Neural cell (in vitro differentiated cells): ENCODE data around the gene ADARB1. TPM values are rescaled to one million over a fixed set of nuclear protein-coding genes. Genes with fewer than 3 reads are reported as not detected.

Experiments
- H2AFZ ChIP-seq: fragments of 200-600, 300-800 bp; sonication (generic), shearing (Covaris generic); 2 replicates; pipeline ENCODE4 v1.6.0; 2014; ENCODE audit warnings: low read depth, mild to moderate bottlenecking, antibody characterized with exemption, low read length, moderate library complexity
- H3F3A ChIP-seq: fragments of 200-600 bp; shearing (Covaris generic); 2 replicates; pipeline ENCODE4 v1.6.1; 2016; ENCODE audit warnings: mild to moderate bottlenecking, moderate library complexity, mixed read lengths, antibody characterized with exemption, low read length; ENCODE audit not compliant: insufficient read depth, poor library complexity, severe bottlenecking
- H3K27ac ChIP-seq: fragments of 200-600, 300-800 bp; sonication (generic), shearing (Covaris generic); 2 replicates; pipeline ENCODE4 v1.5.1; 2014; ENCODE audit warnings: mild to moderate bottlenecking, low read length, moderate library complexity
- H3K27me3 ChIP-seq: fragments of 300-800, 200-600 bp; sonication (generic), shearing (Covaris generic); 2 replicates; pipeline ENCODE4 v1.6.0; 2014; ENCODE audit warnings: mild to moderate bottlenecking, low read depth, low read length, moderate library complexity; ENCODE audit not compliant: insufficient read depth
- H3K36me3 ChIP-seq: fragments of 300-800, 200-600 bp; sonication (generic), shearing (Covaris generic); 2 replicates; pipeline ENCODE4 v1.5.1; 2014; ENCODE audit warnings: mild to moderate bottlenecking, antibody characterized with exemption, low read length, moderate library complexity; ENCODE audit not compliant: insufficient read depth
- H3K4me2 ChIP-seq: fragments of 300-800, 200-600 bp; sonication (generic), shearing (Covaris generic); 2 replicates; pipeline ENCODE4 v1.6.0; 2014; ENCODE audit warnings: mild to moderate bottlenecking, low read length
- H3K4me3 ChIP-seq: fragments of 300-800, 200-600 bp; sonication (generic), shearing (Covaris generic); 2 replicates; pipeline ENCODE4 v1.5.1; 2014; ENCODE audit warnings: mild to moderate bottlenecking, low read length, moderate library complexity
- H3K79me2 ChIP-seq: fragments of 200-600 bp; shearing (Covaris generic); replicated peaks from 2 replicates; pipeline ENCODE4 v1.6.0; 2014; ENCODE audit warnings: mild to moderate bottlenecking, low read length, moderate library complexity; ENCODE audit not compliant: insufficient read depth
- H3K9ac ChIP-seq: fragments of 300-800, 200-600 bp; sonication (generic), shearing (Covaris generic); 2 replicates; pipeline ENCODE4 v1.6.1; 2016; ENCODE audit warnings: mild to moderate bottlenecking, low read length, mixed read lengths
- H3K9me2 ChIP-seq: fragments of 200-600 bp; shearing (Covaris generic); 2 replicates; pipeline ENCODE4 v1.6.1; 2016; ENCODE audit warnings: mild to moderate bottlenecking, low read length, mixed read lengths; ENCODE audit not compliant: insufficient read depth
- H3K9me3 ChIP-seq: fragments of 200-600, 300-800 bp; sonication (generic), shearing (Covaris generic); 2 replicates; pipeline ENCODE4 v1.6.1; 2016; ENCODE audit warnings: mild to moderate bottlenecking, mixed run types, low read length, moderate library complexity, mixed read lengths
- H4K20me1 ChIP-seq: fragments of 200-600 bp; shearing (Covaris generic); 2 replicates; pipeline ENCODE4 v1.6.1; 2016; ENCODE audit warnings: mild to moderate bottlenecking, mixed run types; ENCODE audit not compliant: insufficient read depth
- EP300 ChIP-seq: fragments of 450-650 bp; conservative IDR thresholded peaks from 2 replicates; pipeline ENCODE4 v1.6.1; 2014; ENCODE audit warnings: antibody characterized with exemption, mild to moderate bottlenecking, moderate library complexity; ENCODE audit not compliant: poor library complexity, severe bottlenecking
- EZH2 ChIP-seq: fragments of 200-600, 300-800 bp; shearing (Covaris generic), sonication (generic); IDR thresholded peaks from 2 replicates; pipeline ENCODE4 v1.6.1; 2014; ENCODE audit warnings: antibody characterized with exemption, low read length, borderline replicate concordance, mild to moderate bottlenecking; ENCODE audit not compliant: insufficient read depth, poor library complexity, severe bottlenecking
- MXI1 ChIP-seq: fragments of 450-650 bp; conservative IDR thresholded peaks from 2 replicates; pipeline ENCODE4 v1.6.1; 2014; ENCODE audit warnings: antibody characterized with exemption, mild to moderate bottlenecking; ENCODE audit not compliant: poor library complexity, severe bottlenecking
- POLR2AphosphoS5 ChIP-seq: IDR thresholded peaks from 2 replicates; pipeline ENCODE4 v1.6.1; 2012
- RAD21 ChIP-seq: fragments of 450-650 bp; conservative IDR thresholded peaks from 2 replicates; pipeline ENCODE4 v1.6.1; 2014; ENCODE audit warnings: antibody characterized with exemption, mild to moderate bottlenecking, moderate library complexity
- SMC3 ChIP-seq: fragments of 450-650 bp; conservative IDR thresholded peaks from 2 replicates; pipeline ENCODE4 v1.6.1; 2014; ENCODE audit warnings: antibody characterized with exemption, mild to moderate bottlenecking, moderate library complexity; ENCODE audit not compliant: poor library complexity
- TAF1 ChIP-seq: IDR thresholded peaks from 2 replicates; pipeline ENCODE4 v1.6.1; 2012; ENCODE audit warnings: low read depth
- polyA plus RNA-seq: library from polyadenylated mRNA; depleted of rRNA; stranded (reverse); fragments of >200 nt; gene quantifications from 2 replicates; pipeline ENCODE4 v1.2.3, GENCODE V29; 2014
- TF ChIP-seq, protein P1 (sequence below): IDR thresholded peaks from 2 replicates; pipeline ENCODE4 v1.6.1; 2012; ENCODE audit warnings: borderline replicate concordance
- TF ChIP-seq, protein P2 (sequence below): fragments of 450-650 bp; IDR thresholded peaks from 2 replicates; pipeline ENCODE4 v1.5.1; 2014; ENCODE audit warnings: antibody characterized with exemption, mild to moderate bottlenecking, moderate library complexity; ENCODE audit not compliant: poor library complexity, severe bottlenecking

ADARB1 gene
- polyA plus RNA-seq, 1 donor from 2014 or later: 8.9 TPM

DNA sequence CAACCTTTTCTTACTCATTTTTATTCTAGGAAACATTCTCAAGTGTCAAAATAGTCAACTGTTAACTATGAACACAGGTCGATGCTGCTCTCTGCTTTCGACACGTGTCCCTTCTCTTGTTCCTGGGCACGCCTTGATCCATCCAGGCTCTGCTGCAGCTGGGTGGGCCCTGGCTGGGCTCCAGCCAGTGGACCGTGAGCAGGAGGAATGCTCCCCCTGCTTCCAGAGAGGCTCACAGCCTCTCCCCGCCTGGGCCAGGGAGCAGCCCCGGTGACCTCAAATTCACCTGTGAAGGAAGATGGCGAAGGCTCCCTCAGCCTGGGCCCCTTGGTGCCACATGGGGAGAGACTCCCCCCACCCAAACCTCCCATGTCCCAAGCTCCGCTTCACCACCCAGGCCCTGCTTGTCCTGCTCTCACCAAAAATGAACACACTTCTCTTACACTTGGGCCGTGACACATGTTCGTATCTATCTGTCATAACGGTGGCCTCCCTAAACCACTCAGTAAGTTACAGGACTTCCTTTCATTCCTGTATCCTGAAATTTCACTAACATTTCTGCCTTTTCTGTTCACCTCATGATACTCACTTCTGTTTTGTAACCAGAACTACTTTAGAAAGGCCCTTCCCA, 24.6 kb upstream of the ADARB1 start:
- Histone ChIP-seq H3K27me3 (no peaks in the 10 kb centered on the region), H4K20me1 (no peaks in the 10 kb centered on the region), H3K9ac (no peak overlapping the region), H3K4me2 (no peak overlapping the region), H3K9me3 (no peaks in the 10 kb centered on the region), H3K27ac (no peak overlapping the region), H2AFZ (no peak overlapping the region), H3K36me3 (no peaks in the 10 kb centered on the region), H3K4me3 (no peak overlapping the region), H3K79me2 (no peaks in the 10 kb centered on the region), H3K9me2 (no peaks in the 10 kb centered on the region), H3F3A (no peaks in the 10 kb centered on the region)
- TF ChIP-seq RAD21 (no peak), EP300 (no peak), POLR2AphosphoS5 (no peak), SMC3 (no peak), TAF1 (no peak), MXI1 (no peak), EZH2 (no peak)
- TF ChIP-seq, protein P1, sequence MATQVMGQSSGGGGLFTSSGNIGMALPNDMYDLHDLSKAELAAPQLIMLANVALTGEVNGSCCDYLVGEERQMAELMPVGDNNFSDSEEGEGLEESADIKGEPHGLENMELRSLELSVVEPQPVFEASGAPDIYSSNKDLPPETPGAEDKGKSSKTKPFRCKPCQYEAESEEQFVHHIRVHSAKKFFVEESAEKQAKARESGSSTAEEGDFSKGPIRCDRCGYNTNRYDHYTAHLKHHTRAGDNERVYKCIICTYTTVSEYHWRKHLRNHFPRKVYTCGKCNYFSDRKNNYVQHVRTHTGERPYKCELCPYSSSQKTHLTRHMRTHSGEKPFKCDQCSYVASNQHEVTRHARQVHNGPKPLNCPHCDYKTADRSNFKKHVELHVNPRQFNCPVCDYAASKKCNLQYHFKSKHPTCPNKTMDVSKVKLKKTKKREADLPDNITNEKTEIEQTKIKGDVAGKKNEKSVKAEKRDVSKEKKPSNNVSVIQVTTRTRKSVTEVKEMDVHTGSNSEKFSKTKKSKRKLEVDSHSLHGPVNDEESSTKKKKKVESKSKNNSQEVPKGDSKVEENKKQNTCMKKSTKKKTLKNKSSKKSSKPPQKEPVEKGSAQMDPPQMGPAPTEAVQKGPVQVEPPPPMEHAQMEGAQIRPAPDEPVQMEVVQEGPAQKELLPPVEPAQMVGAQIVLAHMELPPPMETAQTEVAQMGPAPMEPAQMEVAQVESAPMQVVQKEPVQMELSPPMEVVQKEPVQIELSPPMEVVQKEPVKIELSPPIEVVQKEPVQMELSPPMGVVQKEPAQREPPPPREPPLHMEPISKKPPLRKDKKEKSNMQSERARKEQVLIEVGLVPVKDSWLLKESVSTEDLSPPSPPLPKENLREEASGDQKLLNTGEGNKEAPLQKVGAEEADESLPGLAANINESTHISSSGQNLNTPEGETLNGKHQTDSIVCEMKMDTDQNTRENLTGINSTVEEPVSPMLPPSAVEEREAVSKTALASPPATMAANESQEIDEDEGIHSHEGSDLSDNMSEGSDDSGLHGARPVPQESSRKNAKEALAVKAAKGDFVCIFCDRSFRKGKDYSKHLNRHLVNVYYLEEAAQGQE: no peak
- TF ChIP-seq, protein P2, sequence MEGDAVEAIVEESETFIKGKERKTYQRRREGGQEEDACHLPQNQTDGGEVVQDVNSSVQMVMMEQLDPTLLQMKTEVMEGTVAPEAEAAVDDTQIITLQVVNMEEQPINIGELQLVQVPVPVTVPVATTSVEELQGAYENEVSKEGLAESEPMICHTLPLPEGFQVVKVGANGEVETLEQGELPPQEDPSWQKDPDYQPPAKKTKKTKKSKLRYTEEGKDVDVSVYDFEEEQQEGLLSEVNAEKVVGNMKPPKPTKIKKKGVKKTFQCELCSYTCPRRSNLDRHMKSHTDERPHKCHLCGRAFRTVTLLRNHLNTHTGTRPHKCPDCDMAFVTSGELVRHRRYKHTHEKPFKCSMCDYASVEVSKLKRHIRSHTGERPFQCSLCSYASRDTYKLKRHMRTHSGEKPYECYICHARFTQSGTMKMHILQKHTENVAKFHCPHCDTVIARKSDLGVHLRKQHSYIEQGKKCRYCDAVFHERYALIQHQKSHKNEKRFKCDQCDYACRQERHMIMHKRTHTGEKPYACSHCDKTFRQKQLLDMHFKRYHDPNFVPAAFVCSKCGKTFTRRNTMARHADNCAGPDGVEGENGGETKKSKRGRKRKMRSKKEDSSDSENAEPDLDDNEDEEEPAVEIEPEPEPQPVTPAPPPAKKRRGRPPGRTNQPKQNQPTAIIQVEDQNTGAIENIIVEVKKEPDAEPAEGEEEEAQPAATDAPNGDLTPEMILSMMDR: no peak

DNA sequence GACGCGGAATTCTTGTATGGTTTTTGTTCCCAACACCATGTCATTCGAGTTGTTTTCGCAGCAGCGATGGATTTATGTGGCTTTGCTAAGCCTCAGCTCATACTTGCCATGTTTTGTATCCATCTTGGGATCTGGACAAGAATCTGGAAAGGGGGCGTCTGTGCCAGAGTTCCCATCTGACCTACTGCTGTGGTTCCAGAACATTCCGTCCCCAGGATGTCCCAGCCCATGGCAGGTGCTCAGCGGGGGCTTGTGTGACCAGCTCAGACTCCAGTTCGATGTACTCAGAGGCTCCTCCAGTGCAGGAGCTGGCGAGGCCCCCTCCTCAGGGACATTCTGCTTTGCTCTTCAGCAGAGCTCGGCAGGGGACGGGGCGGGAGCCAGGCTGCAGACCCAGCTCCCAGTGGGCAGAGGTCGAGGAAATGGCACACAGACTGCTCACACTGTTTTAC, 24.0 kb upstream of the ADARB1 start:
- Histone ChIP-seq H3K9me3 (no peaks in the 10 kb centered on the region), H3K79me2 (no peaks in the 10 kb centered on the region), H3K9ac (no peak overlapping the region), H2AFZ (no peak overlapping the region), H3K4me2 (no peak overlapping the region), H3K27me3 (no peaks in the 10 kb centered on the region), H3K36me3 (no peaks in the 10 kb centered on the region), H3F3A (no peaks in the 10 kb centered on the region), H4K20me1 (no peaks in the 10 kb centered on the region), H3K9me2 (no peaks in the 10 kb centered on the region), H3K27ac (no peak overlapping the region), H3K4me3 (no peak overlapping the region)
- TF ChIP-seq, protein P2: no peak
- TF ChIP-seq SMC3: no peak
- TF ChIP-seq EZH2: no peak
- no peak for TF ChIP-seq EP300
- no peak for TF ChIP-seq TAF1
- TF ChIP-seq, protein P1: no peak
- TF ChIP-seq POLR2AphosphoS5: no peak
- TF ChIP-seq RAD21: no peak
- no peak for TF ChIP-seq MXI1
